Stomach (tissue), 4 donors: ENCODE measurements around the gene OLR1.

Experiments
- CTCF ChIP-seq, 7 experiments: fragments of 450-650 bp in 4 of 7; fragments of 200-600 bp in 3 of 7; sonication (generic) in 3 of 7; IDR thresholded peaks; one replicate each; pipeline ENCODE4 v1.5.1; 2016 to 2019; ENCODE audit warnings: antibody characterized with exemption in 7 of 7, control low read depth in 2 of 7, mild to moderate bottlenecking in 1 of 7
- POLR2A ChIP-seq, 4 donors: fragments of 450-650 bp; IDR thresholded peaks; one replicate each; pipeline ENCODE4 v1.6.1; 2016; ENCODE audit warnings: antibody characterized with exemption in 4 of 4, control low read depth in 2 of 4, mild to moderate bottlenecking in 1 of 4, moderate library complexity in 1 of 4
- POLR2AphosphoS5 ChIP-seq, 3 donors: sonication (generic); formaldehyde crosslinking; IDR thresholded peaks; one replicate each; pipeline ENCODE4 v1.6.1; 2016; ENCODE audit warnings: antibody characterized with exemption in 3 of 3

GRCh38 chr12:10136637-10137205 is 35.2 kb downstream of the OLR1 start:
- TF ChIP-seq POLR2A (IDR thresholded peaks at IDR 0.05) (no peak), CTCF (IDR thresholded peaks at IDR 0.05) (no peak), POLR2AphosphoS5 (IDR thresholded peaks at IDR 0.05) (no peak)
